HG03066 (cell line): ENCODE results near the gene FAM168A.

Source experiments
- ATAC-seq: cut with Tn5 transposase; IDR thresholded peaks from one replicate; pipeline ENCODE4 v1.9.1; 2021; ENCODE audit warnings: low read depth; ENCODE audit not compliant: unreplicated experiment

The FAM168A gene

DNA sequence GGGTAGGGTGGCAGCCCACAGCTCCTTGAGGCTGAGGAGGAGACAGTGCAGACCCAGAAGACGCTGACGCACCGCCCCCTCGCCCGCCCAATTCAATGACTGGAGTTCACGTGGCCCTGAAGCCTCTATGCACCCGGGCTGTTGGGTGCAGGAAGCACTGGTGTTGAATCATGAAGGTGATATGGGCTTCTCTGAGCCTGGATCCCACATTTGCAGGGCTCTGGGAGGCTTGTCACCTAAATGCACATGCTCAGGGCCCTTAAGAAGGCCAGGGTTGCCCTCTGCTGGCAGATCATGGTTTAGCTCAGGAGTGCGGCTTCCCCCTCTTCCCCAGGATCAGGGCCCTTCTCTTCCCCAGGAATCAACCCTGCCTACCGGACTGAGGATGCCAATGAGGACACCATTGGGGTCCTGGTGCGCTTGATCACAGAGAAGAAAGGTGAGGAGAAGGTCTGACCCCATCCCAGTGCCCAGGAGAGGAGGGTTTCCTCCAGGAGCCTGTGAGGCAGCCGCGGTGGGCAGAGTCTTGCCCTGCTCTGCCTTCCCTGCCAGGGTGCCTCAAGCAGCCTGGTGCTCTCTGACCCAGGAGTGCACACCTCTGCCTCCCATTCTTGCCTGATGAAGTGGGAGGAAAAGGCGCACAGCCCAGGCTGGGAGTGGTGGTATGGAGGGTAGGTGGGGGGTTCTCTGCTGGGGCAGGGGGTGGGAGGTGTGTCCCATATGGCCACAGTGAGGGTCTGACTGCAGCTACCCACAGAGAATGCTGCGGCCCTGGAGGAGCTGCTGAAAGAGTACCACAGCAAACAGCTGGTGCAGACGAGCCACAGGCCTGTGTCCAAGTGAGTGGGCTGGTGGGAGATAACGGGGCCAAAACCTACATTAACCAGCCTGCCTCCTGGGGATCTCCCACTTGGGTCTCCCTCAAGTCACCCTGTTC lies 204.2 kb downstream of the FAM168A start:
- ATAC-seq: no peak

DNA sequence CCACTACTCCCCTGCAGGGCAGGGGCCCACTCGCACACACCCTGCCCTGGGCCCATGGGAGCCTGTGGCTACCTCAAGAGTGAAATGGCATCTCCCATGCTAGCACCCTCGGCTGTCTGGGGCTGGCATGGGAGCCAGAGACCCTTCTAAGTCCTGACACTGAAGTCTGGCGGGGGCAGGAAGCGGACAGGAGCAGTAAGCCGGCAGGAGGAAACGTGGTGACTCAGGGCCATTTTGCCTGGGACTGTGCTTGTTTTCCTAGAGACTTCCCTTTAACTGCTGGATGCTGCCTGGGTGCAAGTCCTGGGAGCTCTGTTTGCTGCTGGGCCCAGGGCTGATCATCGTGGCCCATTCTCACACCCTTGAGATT lies 204.9 kb downstream of the FAM168A start:
- ATAC-seq: no peak

DNA sequence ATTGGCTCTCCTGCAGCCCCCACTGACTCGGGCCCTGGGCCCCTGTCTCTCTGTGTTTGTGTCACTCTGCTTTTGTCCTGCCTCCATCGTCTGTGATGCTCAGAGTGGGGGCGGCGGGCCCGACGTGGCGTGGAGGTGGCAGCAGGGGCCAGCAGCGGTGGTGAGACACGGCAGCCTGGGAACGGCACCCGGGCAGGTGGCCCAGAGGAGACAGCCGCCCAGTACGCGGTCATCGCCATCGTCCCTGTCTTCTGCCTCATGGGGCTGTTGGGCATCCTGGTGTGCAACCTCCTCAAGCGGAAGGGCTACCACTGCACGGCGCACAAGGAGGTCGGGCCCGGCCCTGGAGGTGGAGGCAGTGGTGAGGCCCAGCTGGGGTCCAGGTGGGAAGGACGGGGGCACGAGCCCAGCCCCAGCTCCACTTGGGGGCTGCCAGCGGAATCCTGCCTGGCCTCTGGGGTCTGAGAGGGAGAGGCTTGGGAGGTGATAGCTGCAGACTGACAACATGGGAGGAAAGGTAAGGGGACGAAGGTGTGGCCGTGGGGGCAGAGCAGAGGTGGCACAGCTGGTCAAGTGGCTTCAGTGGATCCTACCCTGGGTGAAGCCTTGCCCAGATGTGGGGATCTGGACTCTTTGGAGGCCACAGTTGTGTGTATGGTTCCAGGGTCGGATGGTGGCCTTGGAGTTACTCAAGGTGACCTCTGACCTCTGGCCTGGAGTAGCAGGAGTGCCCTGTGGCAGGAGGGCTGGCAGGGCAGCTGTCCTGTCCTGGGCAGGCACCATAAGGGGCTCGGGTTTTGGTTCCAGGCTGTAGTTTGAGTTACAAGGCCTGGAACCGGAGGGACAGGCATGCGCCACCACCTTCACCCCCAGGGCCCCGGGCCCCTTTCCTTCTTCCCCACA lies 205.6 kb downstream of the FAM168A start:
- no peak for ATAC-seq

DNA sequence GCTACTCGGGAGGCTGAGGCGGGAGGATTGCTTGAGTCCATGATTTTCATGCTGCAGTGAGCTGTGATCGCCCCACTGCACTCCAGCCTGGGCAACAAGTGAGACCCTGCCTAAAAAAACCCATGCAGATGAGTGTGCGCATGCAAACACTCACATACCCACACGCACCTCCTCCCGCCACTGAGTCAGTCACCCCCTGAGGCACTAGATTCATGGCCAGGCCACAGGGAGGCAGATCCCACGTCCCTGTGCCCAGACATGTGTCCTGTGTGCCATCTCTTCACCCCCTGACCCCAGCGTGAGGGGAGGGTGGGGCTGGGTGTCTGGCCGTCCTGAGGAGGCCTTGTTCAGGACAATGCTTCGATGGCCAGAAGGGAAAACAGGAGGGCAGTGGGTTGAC lies 206.2 kb downstream of the FAM168A start:
- no peak for ATAC-seq

DNA sequence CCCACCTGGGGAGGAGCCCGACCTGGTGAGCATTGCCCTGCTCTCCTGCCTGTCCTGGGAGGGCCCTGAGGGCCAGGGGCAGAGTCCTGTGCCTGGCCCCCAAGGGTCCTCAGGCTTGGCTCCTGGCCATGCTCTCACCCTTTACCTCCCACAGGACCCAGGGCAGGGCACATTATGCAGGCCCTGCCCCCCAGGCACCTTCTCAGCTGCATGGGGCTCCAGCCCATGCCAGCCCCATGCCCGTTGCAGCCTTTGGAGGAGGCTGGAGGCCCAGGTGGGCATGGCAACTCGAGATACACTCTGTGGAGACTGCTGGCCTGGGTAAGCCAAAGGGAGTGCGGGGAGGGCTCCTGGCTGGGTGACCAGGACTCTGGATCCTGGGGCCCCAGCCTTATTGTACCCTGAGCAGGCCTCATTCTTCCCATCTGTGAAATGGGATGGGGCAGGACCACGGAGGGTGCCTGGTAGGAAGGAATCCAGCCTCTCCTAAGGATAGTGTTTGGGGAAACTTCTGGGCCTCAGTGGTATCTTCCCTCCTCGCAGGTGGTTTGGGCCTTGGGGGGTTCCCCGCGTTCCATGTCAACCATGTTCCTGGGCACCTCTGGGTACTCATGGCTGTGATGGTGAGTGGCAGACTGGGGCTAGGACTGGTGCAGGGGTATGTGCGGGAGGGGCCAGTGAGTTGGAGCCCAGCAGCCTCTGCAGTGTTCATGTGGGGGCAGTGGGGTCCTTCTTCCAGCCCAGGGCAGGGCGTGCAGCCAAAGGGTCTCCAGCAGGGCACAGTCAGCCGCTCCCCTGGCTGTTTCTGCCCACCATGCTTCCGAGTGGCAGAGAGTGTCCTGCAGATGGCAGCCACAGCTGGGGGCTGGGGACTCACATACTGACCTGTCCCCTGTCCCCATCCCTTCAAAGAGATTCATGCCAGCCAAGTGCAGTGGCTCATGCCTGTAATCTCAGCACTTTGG lies 207.0 kb downstream of the FAM168A start:
- no peak for ATAC-seq

DNA sequence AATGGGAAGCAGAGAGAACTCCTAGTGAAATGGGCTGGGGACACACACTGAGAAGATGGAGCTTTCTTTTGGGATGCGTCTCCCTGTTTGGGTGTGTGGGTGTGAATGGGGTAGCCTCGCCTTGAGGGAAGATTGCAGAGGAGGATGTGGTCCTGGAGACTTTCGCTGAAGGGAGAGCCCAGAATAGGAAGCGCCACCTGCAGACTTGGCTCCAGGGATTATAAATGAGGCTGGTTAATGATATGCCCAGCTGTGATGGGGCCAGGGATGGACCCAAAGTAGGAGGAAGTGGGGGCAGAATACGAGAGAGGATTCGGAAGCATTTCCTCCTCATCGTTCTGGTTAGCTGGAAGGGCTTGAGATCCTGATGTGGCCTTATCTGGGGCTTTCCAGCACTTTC lies 208.0 kb downstream of the FAM168A start:
- no peak for ATAC-seq

DNA sequence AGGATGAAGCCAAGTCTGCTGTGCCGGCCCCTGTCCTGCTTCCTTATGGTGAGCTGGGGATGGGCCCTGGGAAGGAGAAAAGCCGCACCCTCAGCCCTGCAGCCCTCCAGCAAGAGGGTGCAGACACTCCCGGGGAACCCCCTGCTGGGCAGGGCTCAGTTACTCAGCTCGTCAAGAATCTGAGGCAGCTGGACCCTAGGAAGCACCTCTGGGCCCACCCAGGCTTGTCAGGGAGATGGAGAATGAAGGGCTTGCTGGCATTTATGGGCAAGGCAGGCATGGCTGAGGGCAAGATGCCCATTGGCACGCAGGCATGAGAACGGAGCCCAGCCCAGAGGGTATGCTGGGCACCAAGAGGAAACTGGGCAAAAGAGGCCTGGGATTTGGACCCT lies 208.8 kb downstream of the FAM168A start:
- no peak for ATAC-seq

DNA sequence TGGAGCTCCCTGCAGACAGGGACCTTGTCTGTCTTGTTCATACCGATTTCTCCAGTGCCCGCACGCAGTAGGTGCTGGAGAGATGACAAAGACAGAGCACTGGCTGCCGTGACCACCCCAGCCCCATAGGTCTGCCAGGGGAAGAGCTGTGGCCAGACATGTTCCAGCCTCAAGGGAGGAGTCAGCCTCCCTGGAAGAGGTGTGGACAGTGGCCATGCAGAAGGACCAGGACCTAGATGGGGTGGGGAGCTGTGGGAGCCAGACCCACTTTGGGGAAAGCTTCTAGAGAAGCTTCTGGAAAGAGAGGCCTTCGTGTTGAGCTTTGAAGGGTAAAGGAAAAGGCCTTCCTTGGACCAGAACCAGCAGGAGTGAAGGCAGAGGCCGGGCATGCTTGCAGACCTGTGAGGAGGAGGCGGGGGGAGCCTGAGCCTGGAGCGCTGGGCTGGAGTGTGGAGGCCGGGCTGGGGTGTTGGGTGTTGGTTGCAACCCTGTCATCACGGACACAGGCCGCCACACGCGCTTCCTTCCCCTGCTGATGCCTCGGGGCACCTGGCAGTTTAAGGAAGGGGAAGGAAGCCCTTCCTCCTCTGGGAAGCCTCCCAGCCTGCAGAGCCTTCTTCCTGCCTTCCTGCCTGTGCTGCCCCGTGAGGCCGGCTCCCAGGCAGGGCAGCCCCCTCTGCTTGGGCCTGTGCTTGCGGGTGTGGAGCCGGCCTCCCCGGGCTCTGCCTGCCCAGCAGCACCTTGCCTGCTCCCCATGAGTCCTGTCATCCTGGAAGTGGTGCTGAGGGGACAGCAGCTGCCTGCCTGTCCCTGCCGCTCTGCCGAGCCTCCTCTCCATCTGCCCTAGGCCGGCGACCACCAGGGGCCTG lies 209.4 kb downstream of the FAM168A start:
- no peak for ATAC-seq

DNA sequence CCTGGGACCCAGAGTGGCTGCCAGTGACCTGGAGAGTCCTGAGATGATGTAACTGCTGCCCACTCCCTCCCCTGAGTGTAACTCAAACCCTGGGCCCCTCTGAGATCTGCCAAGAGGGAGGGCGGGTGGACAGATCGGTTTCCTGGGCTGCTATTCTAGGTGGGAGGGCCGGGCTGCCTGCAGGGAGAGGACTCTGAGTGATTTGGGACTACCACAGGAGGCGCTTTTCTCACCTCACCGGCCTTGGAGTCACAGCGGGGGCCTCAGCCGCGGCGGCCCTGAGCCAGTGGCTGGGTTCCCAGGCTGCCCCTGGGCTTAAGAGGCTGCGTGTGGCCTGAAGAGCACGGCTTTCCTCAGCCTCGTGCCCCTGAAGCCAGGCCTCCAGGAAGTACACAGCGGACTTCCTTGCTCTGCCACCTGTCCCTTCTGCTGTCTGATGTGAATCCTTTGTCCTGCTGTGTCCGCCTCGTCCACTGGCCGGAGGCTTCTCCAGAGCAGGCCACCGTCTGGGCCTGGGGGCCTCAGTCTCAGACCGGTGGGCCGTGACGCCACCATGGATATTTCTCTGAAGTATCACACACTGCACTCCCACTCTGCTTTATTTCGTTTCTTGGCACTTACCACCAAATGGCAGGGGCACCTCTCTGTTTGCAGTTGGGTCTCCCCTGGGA lies 210.2 kb downstream of the FAM168A start:
- ATAC-seq: no peak

DNA sequence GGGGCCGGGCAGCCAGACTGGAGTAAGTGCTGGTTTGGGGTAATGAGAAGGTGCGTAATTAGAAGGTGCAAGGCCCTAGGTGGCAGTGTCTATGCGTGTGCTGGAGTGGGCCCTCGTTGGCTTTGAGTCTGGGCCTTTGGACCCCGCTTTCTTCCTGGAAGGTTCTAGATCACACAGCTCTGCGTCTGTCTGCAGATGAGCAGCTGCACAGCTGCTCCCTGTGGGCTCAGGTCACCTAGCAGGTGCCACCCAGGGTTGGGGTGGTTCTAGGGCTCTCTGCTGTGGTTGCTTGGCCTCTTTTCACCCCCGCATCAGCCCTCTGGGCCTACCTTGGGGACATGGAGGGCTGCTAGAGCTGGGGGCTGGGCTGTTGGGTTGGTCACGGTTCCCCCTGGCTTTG lies 211.4 kb downstream of the FAM168A start:
- ATAC-seq: no peak

DNA sequence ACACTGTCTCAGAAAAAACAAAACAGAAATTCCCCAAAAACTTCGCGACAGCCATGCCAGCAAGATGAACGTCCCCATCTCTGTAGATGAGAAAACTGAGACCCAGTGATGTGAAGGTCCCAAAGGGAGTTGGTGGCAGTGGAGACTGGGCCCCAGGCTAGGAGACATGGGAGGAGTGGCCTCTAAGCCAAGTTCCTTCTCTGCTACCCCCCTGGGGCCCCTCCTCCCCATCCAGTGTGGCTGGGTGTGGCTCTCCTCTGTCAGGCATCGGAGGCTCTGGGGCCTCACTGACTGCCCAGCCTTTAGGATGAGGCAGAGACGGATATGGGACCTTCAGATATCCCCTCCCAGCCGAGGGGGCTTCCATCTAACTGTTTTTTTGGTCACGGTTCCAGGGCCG lies 211.9 kb downstream of the FAM168A start:
- no peak for ATAC-seq

DNA sequence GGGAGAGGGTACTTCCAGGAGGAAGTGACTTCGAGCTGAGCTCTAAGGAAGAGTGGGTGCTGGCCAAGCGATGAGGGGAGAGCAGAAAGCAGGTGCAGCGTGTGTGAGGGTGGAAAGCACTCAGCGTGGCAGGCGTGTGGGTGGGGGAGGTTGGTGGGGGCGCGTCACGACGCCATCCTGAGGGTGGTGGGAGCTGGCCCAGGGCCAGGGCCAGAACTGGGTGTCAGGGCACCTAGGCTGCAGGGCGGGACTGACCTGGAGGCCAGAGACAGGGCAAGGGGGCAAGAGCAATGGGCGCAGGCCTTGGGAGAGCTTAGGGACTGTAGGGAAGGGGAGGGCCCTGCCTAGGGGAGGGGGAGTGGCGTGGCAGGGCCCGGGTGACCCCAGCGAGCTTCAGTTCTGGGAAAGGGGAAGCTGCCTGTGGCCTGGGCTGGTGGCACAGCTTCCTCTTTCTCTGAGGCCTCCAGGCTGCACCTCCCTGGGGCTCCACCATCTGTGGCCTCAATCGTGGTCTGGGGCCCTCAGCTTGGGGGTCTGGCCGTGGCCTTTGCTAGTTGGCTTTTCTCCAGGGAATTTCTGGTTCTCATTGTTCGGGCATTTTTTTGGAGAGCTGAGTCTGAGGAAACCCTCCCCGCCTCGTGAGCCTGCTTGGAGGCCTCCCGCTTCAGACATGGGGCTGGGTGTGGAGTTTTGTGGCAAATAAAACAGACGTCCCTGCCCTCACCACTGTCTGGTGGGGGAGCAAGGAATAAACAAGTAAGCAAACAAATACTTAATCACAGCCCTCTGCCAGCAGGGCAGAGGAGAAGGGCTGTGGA lies 212.8 kb downstream of the FAM168A start:
- ATAC-seq: peak; percentile 49

DNA sequence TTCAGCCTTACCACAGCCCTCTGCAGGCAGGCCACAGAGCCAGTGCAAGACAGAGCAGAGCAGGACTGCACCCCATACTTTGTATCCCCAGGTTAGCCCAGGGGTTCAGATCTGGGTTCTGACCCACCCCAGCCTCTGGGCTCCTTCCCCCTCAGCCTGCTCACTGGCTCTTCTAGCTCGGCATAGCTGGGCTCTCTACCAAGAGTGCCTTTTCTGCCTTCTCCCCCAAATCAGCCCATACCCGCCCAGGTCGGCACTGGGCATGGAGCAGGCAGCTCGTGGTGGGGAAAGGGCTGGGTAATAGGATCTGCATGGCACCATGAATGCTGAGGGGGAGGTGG lies 213.4 kb downstream of the FAM168A start:
- ATAC-seq: no peak

DNA sequence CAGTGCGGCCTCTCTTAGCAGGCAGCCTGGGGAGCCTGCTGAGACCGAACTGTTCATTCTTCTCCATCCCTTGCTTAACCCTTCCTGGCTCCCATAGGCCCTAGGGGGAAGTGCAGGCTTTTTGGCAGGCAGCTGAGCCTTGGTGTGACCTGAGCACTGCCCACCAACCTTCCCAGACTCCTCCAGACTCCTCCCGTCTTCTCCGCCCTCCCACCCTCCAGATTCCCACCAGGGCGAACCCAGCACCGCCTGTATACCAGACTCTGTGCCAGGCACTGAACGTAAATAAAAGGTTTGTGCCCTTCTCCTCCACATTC lies 213.8 kb downstream of the FAM168A start:
- no peak for ATAC-seq

DNA sequence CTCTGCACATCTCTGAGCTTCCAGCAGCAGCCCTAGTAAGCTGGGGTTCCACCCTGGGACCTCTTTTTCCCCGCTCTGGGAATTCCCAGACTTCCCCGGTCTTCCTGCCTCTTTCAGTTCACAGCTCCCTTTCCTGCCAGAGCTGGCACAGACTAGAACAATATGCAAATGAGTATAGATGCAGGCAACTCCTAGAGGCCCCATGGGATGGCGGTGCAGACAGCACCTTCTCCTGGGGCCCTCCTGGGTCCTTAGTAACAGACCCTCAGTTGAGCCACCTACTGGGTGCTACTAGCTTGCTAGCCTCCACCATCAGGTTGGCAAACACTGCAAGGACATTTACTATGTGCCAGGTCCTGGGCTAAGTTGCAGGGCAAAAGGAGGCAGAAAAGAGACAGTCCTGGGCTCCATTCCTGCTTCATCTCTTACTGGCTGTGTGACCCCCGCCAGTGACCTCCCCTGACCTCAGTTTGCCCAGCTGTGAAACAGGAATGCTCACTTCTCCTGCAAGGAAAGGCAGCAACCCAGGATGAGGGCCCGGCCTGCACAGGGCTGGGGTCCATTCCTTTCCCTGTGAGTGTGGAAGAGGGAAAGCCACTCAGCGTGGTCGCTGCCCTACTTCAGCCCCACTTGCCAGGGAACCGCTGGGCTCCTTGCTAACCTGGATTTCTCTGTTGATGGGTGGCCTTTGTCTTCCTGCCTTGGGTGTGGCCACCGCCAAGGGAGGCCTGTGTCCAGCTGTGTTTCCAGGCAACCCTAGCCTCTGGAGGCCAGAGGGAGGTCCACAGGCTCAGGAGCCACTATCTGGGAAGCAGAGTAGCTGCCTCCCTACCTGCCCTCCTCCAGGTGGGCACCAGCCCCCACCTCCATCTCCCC lies 214.4 kb downstream of the FAM168A start:
- ATAC-seq: no peak

DNA sequence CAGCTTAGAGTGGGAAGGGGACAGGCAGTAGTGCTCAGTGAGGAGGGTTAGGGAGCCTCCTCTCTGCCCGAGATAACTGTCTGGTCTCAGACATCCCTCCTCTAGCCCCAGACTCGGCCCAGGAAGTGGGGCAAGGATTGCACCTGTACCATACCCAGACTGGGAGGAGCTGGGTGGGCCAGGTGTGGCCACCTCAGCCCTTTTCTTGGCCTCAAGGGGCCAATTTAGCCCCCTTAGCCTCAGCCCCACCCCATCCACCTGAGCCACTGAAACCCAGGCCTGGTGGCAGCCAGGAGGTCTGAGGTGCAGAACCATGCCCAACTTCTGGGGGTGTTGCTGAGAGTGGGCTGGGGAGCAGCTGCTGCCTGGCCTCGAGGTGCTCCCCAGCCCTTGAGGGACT lies 215.2 kb downstream of the FAM168A start:
- ATAC-seq: no peak

DNA sequence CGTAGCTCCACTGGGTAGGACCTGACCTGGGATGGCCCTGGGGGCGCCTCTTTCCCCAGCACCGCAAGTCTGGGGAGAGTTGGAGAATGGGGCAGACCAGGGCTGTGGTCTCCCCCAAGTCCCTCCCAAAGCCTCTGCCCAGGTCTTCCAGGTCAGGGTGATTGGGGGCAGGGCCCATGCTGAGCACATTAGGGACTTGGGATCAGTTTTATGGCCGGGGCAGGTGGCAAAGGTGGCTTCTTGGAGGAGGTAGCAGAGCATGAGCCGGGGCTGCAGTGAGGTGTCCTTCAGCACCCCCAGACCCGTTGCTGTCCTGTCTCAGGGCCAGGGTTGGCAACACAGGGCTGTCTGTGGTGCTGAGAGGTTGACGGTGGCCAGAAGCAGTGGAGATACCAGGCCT lies 215.7 kb downstream of the FAM168A start:
- ATAC-seq: no peak

DNA sequence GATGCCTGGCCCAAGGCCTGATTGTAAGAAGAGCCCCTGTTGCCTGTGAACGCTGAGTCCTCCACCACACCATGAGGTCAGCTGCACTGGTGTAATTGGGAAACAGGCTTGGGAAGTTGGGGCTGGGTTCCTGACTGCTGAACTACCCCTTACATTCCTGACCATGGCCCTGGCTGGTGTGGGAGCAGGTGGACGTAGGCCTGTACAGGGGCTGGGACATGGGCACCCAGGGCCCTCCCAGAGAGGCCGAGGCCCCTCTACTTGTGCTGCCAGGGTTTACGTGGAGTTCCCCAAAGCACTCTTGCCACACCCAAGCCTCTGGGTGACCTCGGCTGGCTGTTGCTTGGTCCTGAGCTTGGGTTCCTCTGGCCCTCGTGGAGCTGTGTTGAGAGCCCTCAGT lies 216.3 kb downstream of the FAM168A start:
- no peak for ATAC-seq
